Activated naive CD4-positive, alpha-beta T cell treated with anti-CD3 and anti-CD28 coated beads, Interleukin-2, amount 50 U/mL, for 16 hours (primary cell): Measurements from ENCODE around the gene RBFOX2.
A peak's percentile ranks its signal among the peaks of the same experiment; 100 is the strongest.

Source experiments
- DNase-seq: peaks from one replicate; pipeline ENCODE4 v3.0.0-alpha.2; 2020

Gene RBFOX2

GRCh38 chr22:35852076-35852475 is 176.5 kb downstream of the RBFOX2 start:
- no peak for DNase-seq

- DNase-seq = no peak
Observed at GRCh38 chr22:35850831-35851230, 177.8 kb downstream of the RBFOX2 start.

- DNase-seq = no peak
Observed at GRCh38 chr22:35846804-35847203, 181.8 kb downstream of the RBFOX2 start.

GRCh38 chr22:35844886-35845285 is 183.7 kb downstream of the RBFOX2 start:
- no peak for DNase-seq

GRCh38 chr22:35842954-35843353 is 185.7 kb downstream of the RBFOX2 start:
- no peak for DNase-seq

- DNase-seq = no peak
Observed at GRCh38 chr22:35842519-35842913, 186.1 kb downstream of the RBFOX2 start.

GRCh38 chr22:35841907-35842518 is 186.6 kb downstream of the RBFOX2 start:
- no peak for DNase-seq

GRCh38 chr22:35840302-35840739 is 188.3 kb downstream of the RBFOX2 start:
- DNase-seq = peak; percentile 11

GRCh38 chr22:35839841-35840301 is 188.8 kb downstream of the RBFOX2 start:
- DNase-seq = no peak

GRCh38 chr22:35838855-35839576 is 189.6 kb downstream of the RBFOX2 start:
- no peak for DNase-seq

GRCh38 chr22:35837101-35837727 is 191.4 kb downstream of the RBFOX2 start:
- DNase-seq = no peak

GRCh38 chr22:35835998-35836691 is 192.5 kb downstream of the RBFOX2 start:
- DNase-seq = no peak

GRCh38 chr22:35835267-35835997 is 193.2 kb downstream of the RBFOX2 start:
- no peak for DNase-seq

GRCh38 chr22:35834061-35834460 is 194.6 kb downstream of the RBFOX2 start:
- no peak for DNase-seq

GRCh38 chr22:35830305-35830704 is 198.3 kb downstream of the RBFOX2 start:
- DNase-seq = no peak

- no peak for DNase-seq
Observed at GRCh38 chr22:35824256-35824655, 204.4 kb downstream of the RBFOX2 start.

- no peak for DNase-seq
Observed at GRCh38 chr22:35821654-35822053, 207.0 kb downstream of the RBFOX2 start.

GRCh38 chr22:35819421-35819820 is 209.2 kb downstream of the RBFOX2 start:
- no peak for DNase-seq

- DNase-seq = no peak
Observed at GRCh38 chr22:35818897-35819296, 209.7 kb downstream of the RBFOX2 start.

- DNase-seq = no peak
Observed at GRCh38 chr22:35812600-35812999, 216.0 kb downstream of the RBFOX2 start.

- DNase-seq = no peak
Observed at GRCh38 chr22:35811670-35812069, 217.0 kb downstream of the RBFOX2 start.

- DNase-seq = no peak
Observed at GRCh38 chr22:35809816-35810215, 218.8 kb downstream of the RBFOX2 start.

GRCh38 chr22:35808377-35808776 is 220.2 kb downstream of the RBFOX2 start:
- DNase-seq = no peak
